Gastroesophageal sphincter (tissue), 4 donors: ENCODE results near the gene ACSL5. TPM values are rescaled to one million over a fixed set of nuclear protein-coding genes. Genes with fewer than 3 reads are reported as not detected.

ENCODE experiments used
- ATAC-seq: fragments of 150-250 bp; one replicate; pipeline ENCODE4 v1.9.1; 2016; ENCODE audit warnings: mild to moderate bottlenecking, moderate library complexity
- H3K27ac ChIP-seq, 4 donors: fragments of 200-600 bp; sonication (generic) in 3 of 4; 1 replicate in 3 of 4; 2 replicates in 1 of 4; pipeline ENCODE4 v1.5.1; 2016 to 2019
- H3K27me3 ChIP-seq: fragments of 200-600 bp; sonication (generic); one replicate; pipeline ENCODE4 v1.5.1; 2019
- H3K36me3 ChIP-seq, 2 donors: fragments of 200-600 bp; sonication (generic); one replicate each; pipeline ENCODE4 v1.5.1; 2019; ENCODE audit warnings: control low read depth in 1 of 2
- H3K4me1 ChIP-seq, 3 donors: fragments of 200-600 bp; sonication (generic); 1 replicate in 2 of 3; 2 replicates in 1 of 3; pipeline ENCODE4 v1.5.1; 2016 to 2019; ENCODE audit warnings: control low read depth in 2 of 3
- H3K4me3 ChIP-seq, 2 donors: fragments of 200-600 bp; sonication (generic); one replicate each; pipeline ENCODE4 v1.5.1; 2019; ENCODE audit warnings: mild to moderate bottlenecking in 1 of 2, moderate library complexity in 1 of 2
- H3K9me3 ChIP-seq, 3 donors: fragments of 200-600 bp; sonication (generic); one replicate each; pipeline ENCODE4 v1.5.1; 2017 to 2019; ENCODE audit warnings: control low read depth in 2 of 3
- CTCF ChIP-seq, 4 experiments: fragments of 200-600 bp in 2 of 4; fragments of 450-650 bp in 2 of 4; sonication (generic) in 1 of 4; IDR thresholded peaks; one replicate each; pipeline ENCODE4 v1.5.1; 2017 to 2019; ENCODE audit warnings: antibody characterized with exemption in 4 of 4, mild to moderate bottlenecking in 2 of 4, moderate library complexity in 2 of 4
- EP300 ChIP-seq: sonication (generic); formaldehyde crosslinking; IDR thresholded peaks from one replicate; pipeline ENCODE4 v1.6.1; 2017; ENCODE audit warnings: antibody characterized with exemption, mild to moderate bottlenecking
- POLR2A ChIP-seq, 2 donors: fragments of 450-650 bp; IDR thresholded peaks; one replicate each; pipeline ENCODE4 v1.6.1; 2017; ENCODE audit warnings: antibody characterized with exemption in 2 of 2, mild to moderate bottlenecking in 2 of 2, moderate library complexity in 1 of 2
- POLR2AphosphoS5 ChIP-seq: sonication (generic); formaldehyde crosslinking; IDR thresholded peaks from one replicate; pipeline ENCODE4 v1.6.1; 2017; ENCODE audit warnings: antibody characterized with exemption
- WGBS, 2 donors: methylation state at CpG; one replicate each; pipeline ENCODE4 v1.1.5; 2018; ENCODE audit warnings: low coverage in 1 of 2; 5-methylcytosine and 5-hydroxymethylcytosine counted together
- total RNA-seq, 4 donors: library from RNA; depleted of rRNA; stranded (reverse); fragments of >200 nt; gene quantifications; one replicate each; pipeline ENCODE4 v1.1.0, GENCODE V29; 2016

The ACSL5 gene
- total RNA-seq, 4 donors from 2014 or later, result 2.0 to 14.6 (median 9.8) TPM

GRCh38 chr10:112467541-112468075, 93.7 kb downstream of the ACSL5 start:
- no peak overlapping the region for H3K27ac ChIP-seq
- H3K4me1 ChIP-seq, result peaks cover 0 to 8% (median 3%) of the 10 kb centered on the region in 3 donors
- TF ChIP-seq POLR2A (IDR thresholded peaks at IDR 0.05) (no peak), EP300 (no peak)
- no peaks in the 10 kb centered on the region for H3K27me3 ChIP-seq
- peaks cover 2 to 46% of the 10 kb centered on the region in 2 donors for H3K36me3 ChIP-seq
- WGBS, 2 donors, result 80 to 100% methylated on average over 1 of the region's 1 CpG
- H3K9me3 ChIP-seq, result no peaks in the 10 kb centered on the region
- no peak for ATAC-seq
- no peak overlapping the region for H3K4me3 ChIP-seq

GRCh38 chr10:112471878-112472487, 98.1 kb downstream of the ACSL5 start:
- 14 to 17% methylated on average over 4 of the region's 4 CpGs for WGBS, 2 donors
- Histone ChIP-seq H3K27me3 (no peaks in the 10 kb centered on the region), H3K27ac (no peak overlapping the region), H3K36me3 (peaks cover 0 to 15% of the 10 kb centered on the region in 2 donors), H3K4me3 (no peak overlapping the region), H3K4me1 (peaks cover 0 to 12% (median 3%) of the 10 kb centered on the region in 3 donors), H3K9me3 (no peaks in the 10 kb centered on the region)
- no peak for TF ChIP-seq POLR2A (IDR thresholded peaks at IDR 0.05)
- peak; percentile 57 to 62 (median 60) for TF ChIP-seq CTCF (IDR thresholded peaks at IDR 0.05)
- no peak for ATAC-seq

GRCh38 chr10:112475575-112476218, 101.8 kb downstream of the ACSL5 start:
- no peaks in the 10 kb centered on the region for H3K9me3 ChIP-seq
- H3K27ac ChIP-seq, result no peak overlapping the region
- TF ChIP-seq POLR2A (IDR thresholded peaks at IDR 0.05) (no peak), POLR2AphosphoS5 (no peak), EP300 (no peak), CTCF (IDR thresholded peaks at IDR 0.05) (peak in 1 of 4 experiments; percentile 31)
- WGBS, 2 donors, result 51 to 68% methylated on average over 3 of the region's 3 CpGs
- H3K27me3 ChIP-seq, result no peaks in the 10 kb centered on the region
- no peak overlapping the region for H3K4me3 ChIP-seq
- peaks cover 0 to 12% (median 3%) of the 10 kb centered on the region in 3 donors for H3K4me1 ChIP-seq
- H3K36me3 ChIP-seq, result no peaks in the 10 kb centered on the region
- no peak for ATAC-seq

Other genes starting within 250 kb of the ACSL5 start
- gene GPAM, start 190.4 kb upstream of the ACSL5 start, total RNA-seq, result 10 to 100 TPM in 2 of 4 donors, 1 to 10 TPM in 2; 6.9 to 15.1 (median 10.9) TPM
- not detected for gene TECTB, start 90.7 kb upstream of the ACSL5 start, total RNA-seq
- 10 to 100 TPM; 12.0 to 28.2 (median 21.4) TPM for gene ZDHHC6, start 72.8 kb downstream of the ACSL5 start, total RNA-seq
- gene VTI1A, start 73.1 kb downstream of the ACSL5 start, total RNA-seq, result 10 to 100 TPM; 19.6 to 81.9 (median 43.1) TPM